WERI-Rb-1 (cell line): ENCODE measurements around the gene ART1.

Experiments
- DNase-seq: peaks from one replicate; pipeline ENCODE4 v3.0.0-alpha.2; 2020
- H3K27ac ChIP-seq: fragments of 250-450 bp; sonication (Bioruptor Pico); 2 replicates; pipeline ENCODE4 v1.5.1; 2020; ENCODE audit warnings: mild to moderate bottlenecking, moderate library complexity
- H3K27me3 ChIP-seq: fragments of 250-450 bp; sonication (Bioruptor Pico); 2 replicates; pipeline ENCODE4 v1.5.1; 2021; ENCODE audit warnings: mild to moderate bottlenecking, low read depth, moderate library complexity; ENCODE audit not compliant: insufficient read depth, severe bottlenecking
- H3K36me3 ChIP-seq: fragments of 250-450 bp; sonication (Bioruptor Pico); 2 replicates; pipeline ENCODE4 v1.5.1; 2020; ENCODE audit warnings: mild to moderate bottlenecking, moderate library complexity
- H3K4me3 ChIP-seq: 2 replicates; pipeline ENCODE4 v1.5.1; 2011; ENCODE audit warnings: low read depth, mild to moderate bottlenecking, control low read depth, low read length
- H3K9me3 ChIP-seq: fragments of 250-450 bp; sonication (Bioruptor Pico); 2 replicates; pipeline ENCODE4 v1.5.1; 2021; ENCODE audit warnings: mild to moderate bottlenecking, moderate library complexity; ENCODE audit not compliant: severe bottlenecking
- CTCF ChIP-seq: IDR thresholded peaks from 2 replicates; pipeline ENCODE4 v1.5.1; 2011; ENCODE audit warnings: low read depth, mild to moderate bottlenecking, control low read depth, inconsistent platforms, low read length

The ART1 gene

GRCh38 chr11:3635641-3636375 is 9.1 kb upstream of the ART1 start:
- no peaks in the 10 kb centered on the region for H3K36me3 ChIP-seq
- no peak overlapping the region for H3K27ac ChIP-seq
- H3K27me3 ChIP-seq, result no peaks in the 10 kb centered on the region
- no peak for DNase-seq
- TF ChIP-seq CTCF, result no peak
- no peak overlapping the region for H3K4me3 ChIP-seq
- H3K9me3 ChIP-seq, result no peaks in the 10 kb centered on the region

DNA sequence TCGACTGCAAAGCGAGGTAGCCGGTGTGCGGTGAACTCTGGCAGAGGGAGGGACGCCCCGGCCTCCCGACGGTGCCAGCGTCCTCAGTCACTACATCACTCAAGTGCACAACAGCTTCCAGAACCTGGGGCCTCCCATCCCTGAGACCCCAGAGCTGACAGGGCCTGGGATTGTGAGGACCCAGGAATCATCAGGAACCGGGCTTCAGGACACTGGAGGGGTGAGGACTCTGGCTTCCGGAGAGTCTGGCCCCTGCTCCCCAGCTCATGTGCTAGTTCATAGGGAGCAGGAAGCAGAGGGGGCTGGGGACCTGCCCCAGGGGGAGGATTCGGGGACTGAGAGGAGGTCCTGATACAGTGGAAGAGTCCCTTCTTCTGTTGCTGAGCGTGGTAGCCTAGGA is 7.7 kb upstream of the ART1 start:
- H3K36me3 ChIP-seq, result no peaks in the 10 kb centered on the region
- no peaks in the 10 kb centered on the region for H3K9me3 ChIP-seq
- no peak overlapping the region for H3K4me3 ChIP-seq
- H3K27me3 ChIP-seq, result no peaks in the 10 kb centered on the region
- DNase-seq, result no peak
- no peak overlapping the region for H3K27ac ChIP-seq
- TF ChIP-seq CTCF, result no peak

DNA sequence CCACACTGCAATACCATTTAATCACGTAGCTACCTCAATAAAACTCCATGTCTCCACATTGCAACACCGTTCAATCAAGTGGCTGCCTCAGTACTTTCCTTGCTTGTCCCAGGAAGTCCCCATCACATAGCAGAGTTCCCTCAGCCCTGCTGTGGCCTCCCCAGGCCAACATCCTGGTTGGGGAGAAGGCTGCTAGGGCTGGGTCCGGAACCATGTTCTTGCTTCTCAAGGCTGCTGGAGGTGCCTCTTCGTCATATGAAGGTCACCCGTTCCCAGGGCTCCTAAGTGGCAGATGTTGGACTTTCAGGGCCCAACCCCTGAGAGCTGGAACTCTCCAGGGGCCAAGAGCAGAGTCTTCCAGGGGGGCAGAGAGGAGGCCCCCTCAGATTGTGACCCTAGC is 6.4 kb upstream of the ART1 start:
- TF ChIP-seq CTCF, result no peak
- Histone ChIP-seq H3K4me3 (no peak overlapping the region), H3K27me3 (no peaks in the 10 kb centered on the region), H3K9me3 (no peaks in the 10 kb centered on the region), H3K27ac (no peak overlapping the region), H3K36me3 (no peaks in the 10 kb centered on the region)
- no peak for DNase-seq

GRCh38 chr11:3639841-3640240 is 5.1 kb upstream of the ART1 start:
- no peaks in the 10 kb centered on the region for H3K27me3 ChIP-seq
- no peak for DNase-seq
- H3K36me3 ChIP-seq, result no peaks in the 10 kb centered on the region
- H3K9me3 ChIP-seq, result no peaks in the 10 kb centered on the region
- no peak overlapping the region for H3K27ac ChIP-seq
- no peak for TF ChIP-seq CTCF
- no peak overlapping the region for H3K4me3 ChIP-seq

GRCh38 chr11:3641191-3641590 is 3.7 kb upstream of the ART1 start:
- no peak for DNase-seq
- Histone ChIP-seq H3K4me3 (no peak overlapping the region), H3K27ac (no peak overlapping the region), H3K27me3 (no peaks in the 10 kb centered on the region), H3K9me3 (no peaks in the 10 kb centered on the region), H3K36me3 (no peaks in the 10 kb centered on the region)
- no peak for TF ChIP-seq CTCF

- DNase-seq, result no peak
- H3K9me3 ChIP-seq, result no peaks in the 10 kb centered on the region
- H3K4me3 ChIP-seq, result peak within 1 kb of the TSS; percentile 45
- no peaks in the 10 kb centered on the region for H3K27me3 ChIP-seq
- no peak within 1 kb of the TSS for H3K27ac ChIP-seq
- H3K36me3 ChIP-seq, result no peaks in the 10 kb centered on the region
- no peak for TF ChIP-seq CTCF
These were observed 3.2 kb upstream of the ART1 start, which contains the start of gene ART5 for GRCh38 chr11:3641701-3642070. Gene ART5, minus strand, starts transcription at chr11:3641992. Its CDS starts 130 bp downstream, at chr11:3641862.
